SK-N-SH treated with all-trans-retinoic acid at 6 μM for 48 hours (cell line): ENCODE measurements around the gene CCDC85B.

Source experiments
- ATAC-seq: fragments of 200-7000 bp; cut with Tn5 transposase; 3 replicates; pipeline ENCODE4 v1.9.1; 2020; ENCODE audit warnings: mild to moderate bottlenecking, moderate library complexity
- ARNTL ChIP-seq: fragments of 450-650 bp; formaldehyde crosslinking; IDR thresholded peaks from 2 replicates; pipeline ENCODE4 v1.5.0; 2020; ENCODE audit warnings: low read depth, mild to moderate bottlenecking, moderate library complexity, borderline replicate concordance
- BACH2 ChIP-seq: fragments of 250-450 bp; sonication (Bioruptor Pico); IDR thresholded peaks from 2 replicates; pipeline ENCODE4 v1.9.0; 2021; ENCODE audit warnings: mild to moderate bottlenecking, borderline replicate concordance
- CSDC2 ChIP-seq: fragments of 250-450 bp; sonication (Bioruptor Pico); IDR thresholded peaks from 2 replicates; pipeline ENCODE4 v1.5.0; 2020; ENCODE audit warnings: mild to moderate bottlenecking, moderate library complexity
- CSRNP3 ChIP-seq: fragments of 250-450 bp; sonication (Bioruptor Pico); IDR thresholded peaks from 2 replicates; pipeline ENCODE4 v1.5.1; 2021; ENCODE audit warnings: mild to moderate bottlenecking, moderate library complexity
- ESRRG ChIP-seq: fragments of 250-450 bp; sonication (Bioruptor Pico); IDR thresholded peaks from 2 replicates; pipeline ENCODE4 v1.6.1; 2021; ENCODE audit warnings: mild to moderate bottlenecking
- GLIS3 ChIP-seq: fragments of 250-450 bp; sonication (Bioruptor Pico); IDR thresholded peaks from 2 replicates; pipeline ENCODE4 v1.5.0; 2020; ENCODE audit warnings: mild to moderate bottlenecking, moderate library complexity
- ISL1 ChIP-seq: fragments of 250-450 bp; sonication (Bioruptor Pico); IDR thresholded peaks from 2 replicates; pipeline ENCODE4 v2.1.2; 2022; ENCODE audit warnings: mild to moderate bottlenecking, moderate library complexity
- OSR1 ChIP-seq: fragments of 250-450 bp; sonication (Bioruptor Pico); IDR thresholded peaks from 2 replicates; pipeline ENCODE4 v1.8.0; 2022; ENCODE audit warnings: moderate library complexity, mild to moderate bottlenecking, inconsistent platforms
- PATZ1 ChIP-seq: fragments of 250-450 bp; sonication (Bioruptor Pico); IDR thresholded peaks from 2 replicates; pipeline ENCODE4 v1.8.0; 2020; ENCODE audit warnings: mild to moderate bottlenecking, moderate library complexity, borderline replicate concordance
- POU6F1 ChIP-seq: fragments of 250-450 bp; sonication (Bioruptor Pico); IDR thresholded peaks from 2 replicates; pipeline ENCODE4 v1.8.0; 2021; ENCODE audit warnings: low read depth, mild to moderate bottlenecking, moderate library complexity, borderline replicate concordance
- PPARA ChIP-seq: fragments of 250-450 bp; sonication (Bioruptor Pico); IDR thresholded peaks from 2 replicates; pipeline ENCODE4 v1.5.0; 2020; ENCODE audit warnings: mild to moderate bottlenecking, borderline replicate concordance
- RARB ChIP-seq: fragments of 250-450 bp; sonication (Bioruptor Pico); IDR thresholded peaks from 2 replicates; pipeline ENCODE4 v1.8.0; 2021; ENCODE audit warnings: mild to moderate bottlenecking, moderate library complexity
- SNAI2 ChIP-seq: fragments of 250-450 bp; sonication (Bioruptor Pico); IDR thresholded peaks from 2 replicates; pipeline ENCODE4 v1.5.0; 2020; ENCODE audit warnings: mild to moderate bottlenecking, moderate library complexity
- TCF4 ChIP-seq: fragments of 250-450 bp; sonication (Bioruptor Pico); IDR thresholded peaks from 2 replicates; pipeline ENCODE4 v1.8.0; 2021; ENCODE audit warnings: mild to moderate bottlenecking, moderate library complexity, borderline replicate concordance
- TOX ChIP-seq: fragments of 250-450 bp; sonication (Bioruptor Pico); IDR thresholded peaks from 2 replicates; pipeline ENCODE4 v1.8.0; 2021; ENCODE audit warnings: mild to moderate bottlenecking, moderate library complexity, borderline replicate concordance
- ZFP3 ChIP-seq: fragments of 250-450 bp; sonication (Bioruptor Pico); IDR thresholded peaks from 2 replicates; pipeline ENCODE4 v1.5.0; 2020; ENCODE audit warnings: mild to moderate bottlenecking, moderate library complexity
- ZFP30 ChIP-seq: fragments of 450-650 bp; formaldehyde crosslinking; IDR thresholded peaks from 2 replicates; pipeline ENCODE4 v1.5.0; 2022; ENCODE audit warnings: mild to moderate bottlenecking, moderate library complexity
- ZNF70 ChIP-seq: fragments of 450-650 bp; formaldehyde crosslinking; IDR thresholded peaks from 2 replicates; pipeline ENCODE4 v1.5.0; 2020; ENCODE audit warnings: mild to moderate bottlenecking, moderate library complexity
- ZNF8 ChIP-seq: fragments of 450-650 bp; formaldehyde crosslinking; IDR thresholded peaks from 2 replicates; pipeline ENCODE4 v1.5.0; 2020; ENCODE audit warnings: mild to moderate bottlenecking, moderate library complexity

Gene CCDC85B

GRCh38 chr11:65922565-65922964 is 32.1 kb downstream of the CCDC85B start:
- no peak for ATAC-seq
- no peak for TF ChIP-seq ZNF8 (CRISPR knock-in tag)
- no peak for TF ChIP-seq OSR1
- TF ChIP-seq ISL1 = no peak
- no peak for TF ChIP-seq ZNF70 (CRISPR knock-in tag)
- no peak for TF ChIP-seq ZFP3 (CRISPR knock-in tag)
- TF ChIP-seq ZFP30 = no peak
- TF ChIP-seq ARNTL (CRISPR knock-in tag) = no peak
- TF ChIP-seq SNAI2 = no peak

GRCh38 chr11:65925397-65925796 is 34.9 kb downstream of the CCDC85B start:
- TF ChIP-seq SNAI2 (no peak), BACH2 (CRISPR knock-in tag) (no peak), ZNF70 (CRISPR knock-in tag) (no peak), ZFP30 (no peak), PPARA (CRISPR knock-in tag) (no peak), CSRNP3 (CRISPR knock-in tag) (no peak), TOX (CRISPR knock-in tag) (no peak), CSDC2 (CRISPR knock-in tag) (no peak), ESRRG (CRISPR knock-in tag) (no peak), GLIS3 (CRISPR knock-in tag) (no peak), ZNF8 (CRISPR knock-in tag) (no peak), ARNTL (CRISPR knock-in tag) (no peak), POU6F1 (CRISPR knock-in tag) (no peak)
- TF ChIP-seq, all 23 proteins: peak for 0
- ATAC-seq = peak; percentile 31; the same call in 2 of the 3 replicates

GRCh38 chr11:65927904-65928397 is 37.5 kb downstream of the CCDC85B start:
- TF ChIP-seq TCF4 (CRISPR knock-in tag) = no peak
- TF ChIP-seq PATZ1 (CRISPR knock-in tag) = no peak
- no peak for TF ChIP-seq GLIS3 (CRISPR knock-in tag)
- no peak for TF ChIP-seq ARNTL (CRISPR knock-in tag)
- no peak for ATAC-seq

- no peak for ATAC-seq
- TF ChIP-seq PPARA (CRISPR knock-in tag) = no peak
- TF ChIP-seq ZNF8 (CRISPR knock-in tag) = no peak
- TF ChIP-seq GLIS3 (CRISPR knock-in tag) = no peak
- TF ChIP-seq ESRRG (CRISPR knock-in tag) = no peak
- TF ChIP-seq PATZ1 (CRISPR knock-in tag) = no peak
- TF ChIP-seq BACH2 (CRISPR knock-in tag) = no peak
- no peak for TF ChIP-seq RARB
- TF ChIP-seq SNAI2 = no peak
- TF ChIP-seq, all 23 proteins: peak for 0
Observed at GRCh38 chr11:65928667-65929066, 38.2 kb downstream of the CCDC85B start.
